ENCODE results near the gene SMARCA5.
"Not testable (repeated sequence)": the region's sequence is repeated elsewhere in the genome, so short reads cannot be mapped to it uniquely, and the experiment has no call there.

The SMARCA5 gene, protein sequence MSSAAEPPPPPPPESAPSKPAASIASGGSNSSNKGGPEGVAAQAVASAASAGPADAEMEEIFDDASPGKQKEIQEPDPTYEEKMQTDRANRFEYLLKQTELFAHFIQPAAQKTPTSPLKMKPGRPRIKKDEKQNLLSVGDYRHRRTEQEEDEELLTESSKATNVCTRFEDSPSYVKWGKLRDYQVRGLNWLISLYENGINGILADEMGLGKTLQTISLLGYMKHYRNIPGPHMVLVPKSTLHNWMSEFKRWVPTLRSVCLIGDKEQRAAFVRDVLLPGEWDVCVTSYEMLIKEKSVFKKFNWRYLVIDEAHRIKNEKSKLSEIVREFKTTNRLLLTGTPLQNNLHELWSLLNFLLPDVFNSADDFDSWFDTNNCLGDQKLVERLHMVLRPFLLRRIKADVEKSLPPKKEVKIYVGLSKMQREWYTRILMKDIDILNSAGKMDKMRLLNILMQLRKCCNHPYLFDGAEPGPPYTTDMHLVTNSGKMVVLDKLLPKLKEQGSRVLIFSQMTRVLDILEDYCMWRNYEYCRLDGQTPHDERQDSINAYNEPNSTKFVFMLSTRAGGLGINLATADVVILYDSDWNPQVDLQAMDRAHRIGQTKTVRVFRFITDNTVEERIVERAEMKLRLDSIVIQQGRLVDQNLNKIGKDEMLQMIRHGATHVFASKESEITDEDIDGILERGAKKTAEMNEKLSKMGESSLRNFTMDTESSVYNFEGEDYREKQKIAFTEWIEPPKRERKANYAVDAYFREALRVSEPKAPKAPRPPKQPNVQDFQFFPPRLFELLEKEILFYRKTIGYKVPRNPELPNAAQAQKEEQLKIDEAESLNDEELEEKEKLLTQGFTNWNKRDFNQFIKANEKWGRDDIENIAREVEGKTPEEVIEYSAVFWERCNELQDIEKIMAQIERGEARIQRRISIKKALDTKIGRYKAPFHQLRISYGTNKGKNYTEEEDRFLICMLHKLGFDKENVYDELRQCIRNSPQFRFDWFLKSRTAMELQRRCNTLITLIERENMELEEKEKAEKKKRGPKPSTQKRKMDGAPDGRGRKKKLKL

DNA sequence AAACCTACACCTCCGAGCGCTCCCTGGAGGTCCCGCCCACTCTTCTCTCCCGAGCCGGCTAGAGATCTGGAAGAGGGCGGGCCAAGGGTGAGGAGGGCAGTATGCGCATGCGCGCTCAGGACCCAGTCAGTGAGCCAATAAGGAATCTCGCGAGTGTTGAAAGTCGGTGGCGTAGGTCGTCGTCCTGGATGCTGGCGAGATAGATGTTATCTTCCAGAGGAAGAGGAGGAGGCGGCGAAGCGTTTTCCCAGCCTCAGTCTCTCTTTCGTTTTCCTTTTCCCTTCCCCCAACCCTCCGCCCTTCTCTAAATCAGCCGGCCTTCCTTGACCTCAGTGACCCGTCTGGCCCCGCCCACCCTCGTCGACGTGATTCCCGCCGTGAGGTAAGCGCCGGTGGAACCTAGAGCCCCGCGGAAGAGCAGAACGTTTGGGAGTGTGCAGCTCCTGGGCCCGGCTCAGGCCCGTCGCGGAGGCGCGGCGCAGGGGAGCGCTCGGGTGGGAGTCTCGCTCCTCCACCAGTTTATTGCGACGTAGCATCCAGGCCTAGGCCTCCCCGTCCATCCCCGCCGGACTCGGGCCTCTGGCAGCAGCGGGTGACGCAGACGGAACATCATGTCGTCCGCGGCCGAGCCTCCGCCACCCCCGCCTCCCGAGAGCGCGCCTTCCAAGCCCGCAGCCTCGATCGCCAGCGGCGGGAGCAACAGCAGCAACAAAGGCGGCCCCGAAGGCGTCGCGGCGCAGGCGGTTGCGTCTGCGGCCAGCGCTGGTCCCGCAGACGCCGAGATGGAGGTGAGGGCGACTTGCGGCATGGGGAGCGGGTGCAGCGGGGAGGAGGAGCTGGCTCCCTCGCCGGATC is at the start of gene SMARCA5:
Gene SMARCA5 (plus strand): TSS at position 389 of the 855 bp plus-strand sequence. CDS start 223 bp downstream, at position 612.
- DNase-seq (ENCODE audit: low spot score), result peak; percentile 97

DNA sequence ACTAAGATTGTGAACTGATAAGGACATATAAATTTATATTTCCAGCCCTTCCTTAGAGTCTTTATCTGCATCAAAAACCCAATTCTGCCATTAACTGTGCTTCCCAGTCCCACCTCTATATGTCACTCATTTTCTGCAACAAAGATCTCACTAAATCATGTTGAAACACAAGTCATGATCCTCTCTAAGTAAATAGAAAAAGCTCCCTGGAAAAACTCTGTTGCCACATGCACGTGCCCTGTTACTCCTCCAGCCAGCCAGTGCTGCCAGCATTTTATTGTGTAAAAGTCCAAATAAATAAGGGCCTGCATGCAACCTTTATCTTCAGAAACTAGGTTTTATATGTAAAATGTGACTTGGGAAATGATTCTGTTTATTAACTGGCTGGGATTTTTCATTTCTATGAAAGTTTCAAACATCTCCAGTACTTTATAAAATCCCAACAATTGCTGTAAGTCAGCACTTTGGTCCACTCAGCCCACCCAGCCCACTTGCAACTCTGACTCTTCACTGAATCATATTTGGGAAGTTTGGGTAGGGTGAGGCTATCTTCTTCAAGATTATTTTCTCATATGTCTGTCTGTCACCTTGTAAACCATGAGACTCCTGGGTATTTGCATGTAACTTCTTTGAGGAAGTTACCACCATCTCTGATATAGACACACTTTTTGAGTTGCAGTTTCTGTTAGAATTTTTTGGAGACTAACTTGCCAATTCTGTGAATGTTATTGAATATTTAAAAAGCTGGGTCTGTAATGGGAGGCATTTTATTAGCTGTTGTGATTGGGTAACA is 40.0 kb upstream of the SMARCA5 start:
- DNase-seq (ENCODE audit: low spot score), result no peak

GRCh38 chr4:143477487-143477886 is 36.0 kb upstream of the SMARCA5 start:
- DNase-seq (ENCODE audit: low spot score), result no peak

DNA sequence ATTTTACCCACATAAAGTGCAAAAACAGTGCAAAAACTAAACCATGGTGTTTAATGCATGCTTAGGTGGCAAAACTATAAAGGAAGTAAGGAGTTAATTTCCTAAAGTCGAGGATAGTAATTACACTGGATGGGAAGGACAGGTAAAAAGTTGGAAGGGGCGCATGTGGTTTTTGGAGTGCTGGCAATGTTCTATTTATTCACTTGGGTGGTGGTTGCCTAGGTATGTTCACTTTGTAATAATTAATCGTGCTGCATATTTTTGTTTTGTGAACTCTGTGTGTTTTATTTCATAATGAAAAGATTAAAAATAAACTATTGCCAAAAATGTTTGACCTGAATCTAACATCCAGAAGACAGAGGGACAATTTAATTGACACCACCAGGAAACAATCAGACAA is 32.1 kb upstream of the SMARCA5 start:
- DNase-seq (ENCODE audit: low spot score), result no peak

DNA sequence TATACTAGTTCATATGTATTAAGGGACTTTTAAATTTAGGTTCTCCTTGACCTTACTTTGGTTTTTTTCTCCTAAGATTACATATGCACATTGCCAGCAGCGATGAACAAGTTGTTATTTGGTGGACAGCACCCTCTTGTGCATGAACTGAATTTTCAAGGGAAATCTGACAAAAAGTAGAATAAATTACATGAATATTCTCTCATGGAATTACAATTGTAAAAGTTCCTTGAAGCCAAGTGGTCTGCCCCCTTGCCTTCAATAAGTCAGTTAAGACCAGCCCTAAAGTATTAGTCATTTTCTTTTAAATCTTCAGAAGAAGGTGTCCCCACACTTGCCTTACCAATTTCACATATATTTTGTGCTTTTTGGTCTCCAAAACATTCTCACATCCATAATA is 30.7 kb upstream of the SMARCA5 start:
- DNase-seq (ENCODE audit: low spot score), result no peak

DNA sequence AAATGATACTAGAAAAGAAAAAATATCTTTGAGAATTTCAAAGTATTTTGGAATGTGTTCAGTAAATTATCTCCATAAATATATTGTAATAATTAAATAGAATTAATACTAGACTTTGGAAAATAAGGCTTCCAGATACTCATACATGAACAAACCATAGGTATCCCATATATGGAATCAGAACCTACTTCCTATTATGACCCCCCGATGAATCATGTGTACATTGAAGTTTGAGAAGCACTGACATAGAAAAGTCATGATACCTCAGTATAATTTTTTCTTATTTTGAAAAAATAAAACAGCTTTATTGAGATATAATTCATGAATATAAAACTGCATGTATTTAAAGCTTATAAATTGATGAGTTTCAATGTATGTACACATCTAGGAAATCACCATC is 27.2 kb upstream of the SMARCA5 start:
- DNase-seq (ENCODE audit: low spot score), result no peak

DNA sequence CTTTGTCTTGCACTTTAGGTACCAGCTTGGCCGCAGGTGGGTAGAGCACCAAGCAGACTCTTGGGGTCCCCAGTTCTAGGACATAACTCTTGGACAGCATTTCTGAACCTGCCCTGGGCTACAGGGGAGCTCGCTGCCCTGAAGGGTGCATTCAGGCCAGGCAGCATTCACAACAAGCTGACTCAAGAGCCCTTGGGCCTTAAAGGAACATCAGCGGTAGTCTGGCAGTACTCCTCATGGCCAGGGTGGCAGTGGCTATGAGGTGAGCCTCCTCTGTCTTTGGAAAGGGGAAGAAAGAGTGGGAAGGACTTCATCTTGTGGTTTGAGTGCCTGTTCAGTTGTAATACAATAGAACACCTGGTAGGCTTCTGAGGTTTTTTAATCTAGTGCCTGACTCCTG is 24.8 kb upstream of the SMARCA5 start:
- no peak for DNase-seq (ENCODE audit: low spot score)

DNA sequence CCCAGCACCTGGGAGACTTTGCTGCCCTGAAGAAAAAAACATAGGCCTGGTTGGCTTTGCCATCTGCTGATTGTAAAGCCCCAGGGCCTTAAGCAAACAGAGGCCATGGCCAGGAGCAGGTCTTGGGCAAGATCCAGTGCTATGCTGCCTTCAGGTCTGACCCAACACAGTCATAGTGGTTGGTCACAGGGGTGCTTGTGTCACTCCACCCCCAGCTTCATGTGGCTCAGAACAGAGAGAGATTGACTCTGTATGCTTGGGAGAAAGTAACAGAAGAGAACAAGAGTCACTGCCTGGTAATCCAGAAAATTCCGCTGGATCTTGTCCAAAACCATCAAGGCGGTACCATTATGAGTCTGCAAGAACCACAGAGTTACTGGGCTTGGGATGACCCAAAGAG is 24.4 kb upstream of the SMARCA5 start:
- no peak for DNase-seq (ENCODE audit: low spot score)

DNA sequence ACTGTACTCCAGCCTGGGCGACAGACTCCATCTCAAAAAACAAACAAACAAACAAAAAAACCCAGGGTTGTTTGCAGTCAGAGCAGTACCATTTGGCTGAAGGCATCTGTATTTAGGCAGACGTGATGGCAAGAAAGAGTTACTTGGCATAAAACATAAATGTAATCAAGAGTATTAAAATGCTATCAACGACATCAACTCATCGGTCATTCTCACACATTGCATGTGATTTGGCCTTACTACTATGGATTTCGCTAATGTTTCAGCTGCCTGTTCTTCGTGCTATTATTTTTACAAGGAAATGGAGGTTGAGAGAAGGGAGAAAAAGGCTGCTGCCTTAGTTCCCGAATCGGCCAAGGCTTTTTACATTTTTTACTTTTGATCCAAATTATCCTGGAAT is 15.5 kb upstream of the SMARCA5 start:
- no peak for DNase-seq (ENCODE audit: low spot score)

GRCh38 chr4:143502231-143502630 is 11.3 kb upstream of the SMARCA5 start:
- DNase-seq (ENCODE audit: low spot score), result no peak

- no peak for DNase-seq (ENCODE audit: low spot score)
Observed at GRCh38 chr4:143506031-143506430, 7.5 kb upstream of the SMARCA5 start.

DNA sequence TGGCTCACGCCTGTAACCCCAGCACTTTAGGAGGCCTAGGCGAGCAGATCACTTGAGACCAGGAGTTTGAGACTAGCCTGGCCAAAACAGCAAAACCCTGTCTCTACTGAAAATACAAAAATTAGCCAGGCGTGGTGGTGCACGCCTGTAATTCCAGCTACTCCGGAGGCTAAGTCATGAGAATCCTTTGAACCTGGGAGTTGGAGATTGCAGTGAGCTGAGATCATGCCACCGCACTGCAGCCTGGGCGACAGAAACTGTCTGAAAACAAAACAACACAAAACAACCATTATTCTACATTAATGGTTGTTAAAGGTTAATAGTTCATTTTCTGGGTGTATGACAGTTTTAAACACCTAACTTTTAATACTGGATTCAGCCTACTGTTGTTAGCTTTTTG is 1.6 kb upstream of the SMARCA5 start:
- DNase-seq (ENCODE audit: low spot score), result no peak

DNA sequence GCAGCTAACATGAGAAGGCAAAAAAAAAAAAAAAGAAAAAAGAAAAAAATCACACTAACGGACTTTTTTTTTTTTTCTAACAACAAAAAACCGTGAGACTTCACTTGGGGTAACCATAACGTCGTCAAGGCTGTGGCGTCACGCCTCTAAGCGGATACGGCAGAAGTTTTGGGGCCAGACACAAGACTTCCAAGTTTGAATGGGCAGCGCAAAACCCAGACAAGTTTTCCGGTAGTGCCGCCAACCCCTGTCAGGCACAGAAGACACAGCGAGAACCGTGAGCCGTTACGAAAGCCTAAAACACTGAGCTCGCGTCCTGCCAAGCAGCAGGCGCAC is 556 bp upstream of the SMARCA5 start:
- DNase-seq (ENCODE audit: low spot score), result no peak

- DNase-seq (ENCODE audit: low spot score), result no peak
Observed at GRCh38 chr4:143514169-143514495, 630 bp downstream of the SMARCA5 start.

- peak; percentile 9 for DNase-seq (ENCODE audit: low spot score)
Observed at GRCh38 chr4:143514497-143514896, 995 bp downstream of the SMARCA5 start.

DNA sequence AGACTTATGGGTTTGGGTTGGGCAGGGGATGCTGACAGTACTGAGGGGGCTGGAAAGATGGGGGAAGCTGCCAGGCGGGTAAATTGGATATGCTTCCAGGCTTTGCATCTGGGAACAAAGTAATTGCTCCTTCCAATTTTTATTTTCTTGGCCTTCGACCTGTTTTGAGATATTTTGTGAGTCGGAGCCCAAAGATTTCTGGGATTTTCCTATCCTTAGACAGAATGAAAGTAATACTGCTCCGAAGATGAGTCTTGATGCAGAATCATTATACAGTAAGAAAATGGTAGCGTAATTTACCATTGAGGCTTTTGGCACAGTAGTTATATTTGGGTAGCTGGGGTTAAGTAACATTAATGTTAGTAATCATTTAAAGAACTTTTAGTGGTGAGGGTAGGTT is 1.4 kb downstream of the SMARCA5 start:
- no peak for DNase-seq (ENCODE audit: low spot score)

GRCh38 chr4:143515905-143516304 is 2.4 kb downstream of the SMARCA5 start:
- no peak for DNase-seq (ENCODE audit: low spot score)

GRCh38 chr4:143517764-143518163 is 4.3 kb downstream of the SMARCA5 start:
- DNase-seq (ENCODE audit: low spot score), result no peak

DNA sequence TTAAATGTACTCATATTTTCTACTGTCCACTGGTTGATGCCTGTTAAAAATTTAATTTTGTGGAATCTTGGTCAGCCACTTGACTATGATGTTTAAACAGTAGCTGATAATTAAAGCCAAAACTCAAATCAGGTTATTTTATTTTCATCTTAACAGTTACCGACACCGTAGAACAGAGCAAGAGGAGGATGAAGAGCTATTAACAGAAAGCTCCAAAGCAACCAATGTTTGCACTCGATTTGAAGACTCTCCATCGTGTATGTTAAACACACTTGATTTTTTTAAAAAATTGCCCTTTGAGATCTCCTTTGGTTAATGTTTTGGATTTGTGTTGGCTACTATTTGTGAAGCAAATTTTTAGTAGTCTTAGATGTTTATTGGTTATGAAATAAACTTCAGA is 10.7 kb downstream of the SMARCA5 start:
- DNase-seq (ENCODE audit: low spot score), result no peak

- not testable (repeated sequence) for DNase-seq (ENCODE audit: low spot score)
Observed at GRCh38 chr4:143528046-143528445, 14.5 kb downstream of the SMARCA5 start.

DNA sequence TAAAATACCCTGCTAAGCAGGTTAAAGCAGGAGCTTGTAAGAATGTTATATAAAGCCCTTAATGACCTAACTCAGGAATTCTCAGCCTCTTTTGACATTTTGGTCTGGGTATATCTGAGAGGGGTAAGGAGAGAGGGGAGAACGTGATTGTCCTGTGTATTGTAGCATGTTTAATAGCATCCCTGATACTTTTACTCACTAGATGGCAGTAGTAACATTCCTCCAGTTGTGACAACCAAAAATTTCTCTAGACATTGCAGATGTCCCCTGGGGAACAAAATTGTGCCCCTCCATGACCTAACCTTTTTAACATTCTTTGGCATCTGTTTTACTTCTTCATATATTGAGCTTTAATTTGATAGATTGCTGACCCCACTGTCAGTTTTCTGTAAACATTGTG is 17.9 kb downstream of the SMARCA5 start:
- DNase-seq (ENCODE audit: low spot score), result no peak
